Measurements from ENCODE around the gene HACL1. TPM values are rescaled to one million over a fixed set of nuclear protein-coding genes. Genes with fewer than 3 reads are reported as not detected.

The HACL1 gene
- total RNA-seq, 4 donors from 2014 or later: 19.3 to 27.0 (median 22.0) TPM

- Histone ChIP-seq H3K27me3 (no peaks in the 10 kb centered on the region), H3K4me3 (no peak overlapping the region), H3K27ac (replicated peaks in 1 of 4) (no peak overlapping the region), H3K9me3 (no peaks in the 10 kb centered on the region), H3K4me1 (peaks cover 4 to 17% (median 14%) of the 10 kb centered on the region in 4 donors), H3K36me3 (no peaks in the 10 kb centered on the region)
- DNase-seq (ENCODE audit: extremely low spot score): no peak
- intact Hi-C loops (cut with DNase I): no loop called here
- TF ChIP-seq POLR2A (IDR thresholded peaks at IDR 0.05; ENCODE audit: low read depth) (no peak), POLR2AphosphoS5 (IDR thresholded peaks at IDR 0.05) (no peak), EP300 (IDR thresholded peaks at IDR 0.05) (no peak), CTCF (IDR thresholded peaks at IDR 0.05) (no peak)
- WGBS: 77% methylated on average over 6 of the region's 6 CpGs
Measured at GRCh38 chr3:15523660-15524417, 77.5 kb downstream of the HACL1 start.

- H3K4me3 ChIP-seq: no peak overlapping the region
- no peak overlapping the region for H3K27ac ChIP-seq (replicated peaks in 1 of 4)
- intact Hi-C loops (cut with DNase I): no loop called here
- H3K36me3 ChIP-seq: no peaks in the 10 kb centered on the region
- no peaks in the 10 kb centered on the region for H3K27me3 ChIP-seq
- no peak for DNase-seq (ENCODE audit: extremely low spot score)
- TF ChIP-seq CTCF (IDR thresholded peaks at IDR 0.05) (no peak), POLR2AphosphoS5 (IDR thresholded peaks at IDR 0.05) (no peak), POLR2A (IDR thresholded peaks at IDR 0.05; ENCODE audit: low read depth) (no peak), EP300 (IDR thresholded peaks at IDR 0.05) (no peak)
- peaks cover 4 to 17% (median 14%) of the 10 kb centered on the region in 4 donors for H3K4me1 ChIP-seq
- H3K9me3 ChIP-seq: no peaks in the 10 kb centered on the region
Measured at GRCh38 chr3:15522016-15522415, 79.4 kb downstream of the HACL1 start.

- Histone ChIP-seq H3K27ac (replicated peaks in 1 of 4) (no peak within 1 kb of the TSS), H3K4me3 (no peak within 1 kb of the TSS)
- DNase-seq (ENCODE audit: extremely low spot score): no peak
Measured at GRCh38 chr3:15521573-15521965, 79.8 kb downstream of the HACL1 start, which contains the start of gene COLQ. COLQ (minus strand) TSS chr3:15521706; CDS start chr3:15521625, 81 bp downstream.

GRCh38 chr3:15520804-15521572 lies 80.4 kb downstream of the HACL1 start:
- 50% methylated on average over 13 of the region's 14 CpGs for WGBS
- Histone ChIP-seq H3K9me3 (no peaks in the 10 kb centered on the region), H3K27me3 (no peaks in the 10 kb centered on the region), H3K4me1 (peaks cover 5 to 17% (median 14%) of the 10 kb centered on the region in 4 donors), H3K36me3 (no peaks in the 10 kb centered on the region), H3K4me3 (no peak overlapping the region), H3K27ac (replicated peaks in 1 of 4) (no peak overlapping the region)
- TF ChIP-seq EP300 (IDR thresholded peaks at IDR 0.05) (no peak), POLR2AphosphoS5 (IDR thresholded peaks at IDR 0.05) (no peak), POLR2A (IDR thresholded peaks at IDR 0.05; ENCODE audit: low read depth) (no peak), CTCF (IDR thresholded peaks at IDR 0.05) (no peak)
- no peak for DNase-seq (ENCODE audit: extremely low spot score)
- intact Hi-C loops (cut with DNase I): no loop called here

More at GRCh38 chr3:15521573-15521965, 79.8 kb downstream of the HACL1 start, which contains the start of gene COLQ:
- Histone ChIP-seq H3K36me3 (no peaks in the 10 kb centered on the region), H3K4me1 (peaks cover 4 to 17% (median 14%) of the 10 kb centered on the region in 4 donors), H3K27me3 (no peaks in the 10 kb centered on the region), H3K9me3 (no peaks in the 10 kb centered on the region)
- TF ChIP-seq POLR2AphosphoS5 (IDR thresholded peaks at IDR 0.05): no peak
- TF ChIP-seq POLR2A (IDR thresholded peaks at IDR 0.05; ENCODE audit: low read depth): no peak
- TF ChIP-seq EP300 (IDR thresholded peaks at IDR 0.05): no peak
- TF ChIP-seq CTCF (IDR thresholded peaks at IDR 0.05): no peak
- WGBS: 48% methylated on average over 6 of the region's 6 CpGs
- intact Hi-C loops (cut with DNase I): no loop called here
